ENCODE results near the gene ZMYM4.

DNA sequence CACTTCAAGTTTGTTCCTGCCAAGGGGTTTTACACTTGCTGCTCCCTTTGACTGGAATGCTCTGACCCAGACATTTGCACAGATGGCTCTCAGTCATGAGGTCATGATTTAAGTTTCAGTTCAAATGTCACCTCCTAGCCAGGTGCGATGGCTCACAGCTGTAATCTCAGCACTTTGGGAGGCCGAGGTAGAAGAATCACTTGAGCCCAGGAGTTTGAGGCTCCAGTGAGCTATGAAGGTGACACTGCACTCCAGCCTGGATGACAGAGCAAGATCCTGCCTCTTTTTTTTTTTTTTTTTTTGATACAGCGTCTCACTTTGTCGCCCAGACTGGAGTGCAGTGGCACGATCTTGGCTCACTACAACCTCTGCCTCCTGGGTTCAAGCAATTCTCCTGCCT is 4.5 kb upstream of the ZMYM4 start:
- no peak for TF ChIP-seq EP300 (IDR thresholded peaks at IDR 0.05)
- TF ChIP-seq POLR2A (IDR thresholded peaks at IDR 0.05) = no peak
- TF ChIP-seq, protein P1, sequence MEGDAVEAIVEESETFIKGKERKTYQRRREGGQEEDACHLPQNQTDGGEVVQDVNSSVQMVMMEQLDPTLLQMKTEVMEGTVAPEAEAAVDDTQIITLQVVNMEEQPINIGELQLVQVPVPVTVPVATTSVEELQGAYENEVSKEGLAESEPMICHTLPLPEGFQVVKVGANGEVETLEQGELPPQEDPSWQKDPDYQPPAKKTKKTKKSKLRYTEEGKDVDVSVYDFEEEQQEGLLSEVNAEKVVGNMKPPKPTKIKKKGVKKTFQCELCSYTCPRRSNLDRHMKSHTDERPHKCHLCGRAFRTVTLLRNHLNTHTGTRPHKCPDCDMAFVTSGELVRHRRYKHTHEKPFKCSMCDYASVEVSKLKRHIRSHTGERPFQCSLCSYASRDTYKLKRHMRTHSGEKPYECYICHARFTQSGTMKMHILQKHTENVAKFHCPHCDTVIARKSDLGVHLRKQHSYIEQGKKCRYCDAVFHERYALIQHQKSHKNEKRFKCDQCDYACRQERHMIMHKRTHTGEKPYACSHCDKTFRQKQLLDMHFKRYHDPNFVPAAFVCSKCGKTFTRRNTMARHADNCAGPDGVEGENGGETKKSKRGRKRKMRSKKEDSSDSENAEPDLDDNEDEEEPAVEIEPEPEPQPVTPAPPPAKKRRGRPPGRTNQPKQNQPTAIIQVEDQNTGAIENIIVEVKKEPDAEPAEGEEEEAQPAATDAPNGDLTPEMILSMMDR (IDR thresholded peaks at IDR 0.05) = no peak
- TF ChIP-seq POLR2AphosphoS5 (IDR thresholded peaks at IDR 0.05) = no peak

Data from stomach (tissue), 4 donors.